OCI-M2 (cell line): ENCODE data around the gene C17orf107.

ENCODE experiments used
- DNase-seq: peaks from one replicate; lab custom pipeline; 2025; ENCODE audit not compliant: unreplicated experiment; lab: John Stamatoyannopoulos, UW

The C17orf107 gene

GRCh38 chr17:4934173-4934979 lies 35.0 kb downstream of the C17orf107 start:
- no peak for DNase-seq

GRCh38 chr17:4935650-4936049 lies 36.3 kb downstream of the C17orf107 start:
- DNase-seq: no peak

- no peak for DNase-seq
Observed at GRCh38 chr17:4936436-4936835, 37.1 kb downstream of the C17orf107 start.

- DNase-seq: no peak
Observed at GRCh38 chr17:4937553-4937952, 38.2 kb downstream of the C17orf107 start.

GRCh38 chr17:4938069-4938491 lies 38.7 kb downstream of the C17orf107 start:
- no peak for DNase-seq

- no peak for DNase-seq
Observed at GRCh38 chr17:4938688-4939545, 39.6 kb downstream of the C17orf107 start.

GRCh38 chr17:4939546-4939795 lies 40.1 kb downstream of the C17orf107 start:
- no peak for DNase-seq

GRCh38 chr17:4939796-4940554 lies 40.6 kb downstream of the C17orf107 start, which contains the start of the genes RNF167 and SLC25A11:
Gene RNF167 (plus strand): TSS chr17:4940268. CDS start chr17:4940910, 642 bp downstream.
Gene SLC25A11 (minus strand): TSS chr17:4940046. CDS start chr17:4939910, 136 bp downstream.
- peak; percentile 71 for DNase-seq

- DNase-seq: no peak
Observed at GRCh38 chr17:4940555-4941318, 41.4 kb downstream of the C17orf107 start.

- no peak for DNase-seq
Observed at GRCh38 chr17:4941319-4941610, 41.9 kb downstream of the C17orf107 start.

GRCh38 chr17:4942760-4943508 lies 43.6 kb downstream of the C17orf107 start:
- DNase-seq: no peak

- no peak for DNase-seq
Observed at GRCh38 chr17:4944163-4944553, 44.8 kb downstream of the C17orf107 start.

GRCh38 chr17:4944554-4945175 lies 45.3 kb downstream of the C17orf107 start:
- no peak for DNase-seq

GRCh38 chr17:4945176-4945943 lies 46.0 kb downstream of the C17orf107 start:
- no peak for DNase-seq

- DNase-seq: no peak
Observed at GRCh38 chr17:4945944-4946280, 46.6 kb downstream of the C17orf107 start.

- DNase-seq: no peak
Observed at GRCh38 chr17:4946312-4946976, 47.1 kb downstream of the C17orf107 start.

- DNase-seq: no peak
Observed at GRCh38 chr17:4947010-4947410, 47.7 kb downstream of the C17orf107 start.

- no peak for DNase-seq
Observed at GRCh38 chr17:4947411-4948165, 48.3 kb downstream of the C17orf107 start.
